Adrenal gland (tissue), 12 donors: ENCODE measurements around the gene ERVFRD-1. TPM values are rescaled to one million over a fixed set of nuclear protein-coding genes. Genes with fewer than 3 reads are reported as not detected.

Experiments
- DNase-seq, 7 donors: peaks; one replicate each; pipeline ENCODE4 v3.0.0-alpha.2; 2019 to 2020
- H3K27ac ChIP-seq, 5 donors: fragments of 200-600 bp; sonication (generic) in 4 of 5; 1 replicate in 3 of 5; 2 replicates in 2 of 5; pipeline versions ENCODE4 v1.5.1 to v1.8.0; 2016 to 2020; ENCODE audit warnings: mild to moderate bottlenecking in 1 of 5
- H3K27me3 ChIP-seq: fragments of 200-600 bp; 2 replicates; pipeline ENCODE4 v1.8.0; 2021
- H3K36me3 ChIP-seq, 2 donors: fragments of 200-600 bp; replicated peaks in 1 of 2; 1 replicate in 1 of 2; 2 replicates in 1 of 2; pipeline versions ENCODE4 v1.5.1 to v1.8.0; 2018 to 2022
- H3K4me1 ChIP-seq, 2 donors: fragments of 200-600 bp; replicated peaks in 1 of 2; 1 replicate in 1 of 2; 2 replicates in 1 of 2; pipeline versions ENCODE4 v1.5.1 to v1.8.0; 2018 to 2021
- H3K4me3 ChIP-seq, 4 donors: fragments of 200-600 bp; sonication (generic) in 3 of 4; one replicate each; pipeline ENCODE4 v1.5.1; 2016 to 2018
- H3K9me3 ChIP-seq, 3 donors: fragments of 200-600 bp; sonication (generic) in 1 of 3; replicated peaks in 1 of 3; 1 replicate in 2 of 3; 2 replicates in 1 of 3; pipeline versions ENCODE4 v1.5.1 to v1.8.0; 2016 to 2021
- POLR2A ChIP-seq, 2 donors: fragments of 450-650 bp; IDR thresholded peaks; one replicate each; pipeline ENCODE4 v1.6.1; 2017; ENCODE audit warnings: antibody characterized with exemption in 2 of 2, mild to moderate bottlenecking in 2 of 2, moderate library complexity in 1 of 2
- WGBS, 4 donors: extraction: QIAGEN DNeasy Blood & Tissue Kit in 2 of 4; methylation state at CpG; one replicate each; pipeline versions ENCODE4 v1.1.5 to v1.1.7; 2013 to 2017; 5-methylcytosine and 5-hydroxymethylcytosine counted together
- intact Hi-C, 2 donors: fragments of 100-400 bp; cut with DNase I; formaldehyde crosslinking; loops; one replicate each; pipeline versions ENCODE4 v1.14.1 to v1.15.0; 2022 to 2023
- polyA plus RNA-seq, 3 donors: library from polyadenylated mRNA; stranded (reverse); fragments of 200-250 nt in 2 of 3; fragments of 350-450 nt in 1 of 3; fragmentation: Illumina TruSeq in 1 of 3; extraction: RNeasy Lipid Tissue Mini Kit (QIAGEN cat#74804) in 1 of 3; gene quantifications; one replicate each; pipeline ENCODE4 v1.2.3, GENCODE V29; 2013 to 2014
- total RNA-seq, 9 donors: library from RNA; depleted of rRNA in 4 of 9; stranded (reverse); fragments of >200 nt in 4 of 9; fragments of 120-200 nt in 1 of 9; fragmentation: NEBNext Ultra II Directional in 1 of 9; extraction: Animal tissue kit (Norgen Biotek cat#: 25700) in 1 of 9; gene quantifications; one replicate each; pipeline versions ENCODE4 v1.1.0 to v1.2.4, GENCODE V29; 2013 to 2023
- TF ChIP-seq, protein P1 (sequence below), 6 experiments: fragments of 450-650 bp in 4 of 6; fragments of 200-600 bp in 2 of 6; sonication (generic) in 1 of 6; IDR thresholded peaks; 1 replicate in 5 of 6; 2 replicates in 1 of 6; pipeline versions ENCODE4 v1.5.1 to v1.8.0; 2016 to 2021; ENCODE audit warnings: antibody characterized with exemption in 6 of 6, mild to moderate bottlenecking in 2 of 6, moderate library complexity in 1 of 6
- donor health status: healthy with polysubstance abuse.
- donor health status: Bipolar disorder and iron deficiency.
- donor health status: DM: yes; HTN: yes; CAD: no.
- donor health status: DM: no; HTN: no; CAD: no.
- donor health status: DM: no; HTN: no; CAD: no.
- donor health status: DM: yes; HTN: yes; CAD: no.

ERVFRD-1 gene
- total and polyA plus RNA-seq, 12 donors, result 0.07 to 1.7 (median 0.75) TPM; not detected in 1

DNA sequence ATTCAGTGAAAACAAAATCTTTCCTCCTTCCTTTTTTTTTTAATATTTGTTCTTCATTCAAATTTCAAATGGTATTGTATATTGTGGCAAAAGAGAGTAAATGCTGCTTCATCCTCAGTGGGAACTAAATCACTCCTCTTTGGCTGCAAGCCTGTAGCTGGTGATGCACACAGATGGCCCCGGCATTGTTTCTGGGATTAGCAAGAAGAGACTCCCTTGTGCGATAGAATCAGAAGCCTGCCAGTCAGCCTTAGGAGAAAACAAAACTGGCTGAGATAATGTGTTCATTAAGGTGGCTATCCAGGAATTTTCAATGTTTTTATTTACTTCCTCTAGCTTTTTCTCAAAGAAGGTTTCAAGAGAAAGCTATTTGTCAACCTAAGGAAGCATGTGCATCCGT is 46.7 kb downstream of the ERVFRD-1 start:
- Histone ChIP-seq H3K36me3 (no peaks in the 10 kb centered on the region), H3K27me3 (no peaks in the 10 kb centered on the region), H3K27ac (no peak overlapping the region), H3K4me1 (no peaks in the 10 kb centered on the region), H3K4me3 (no peak overlapping the region), H3K9me3 (no peaks in the 10 kb centered on the region)
- WGBS, 4 donors, result 68 to 73% (median 70%) methylated on average over 3 of the region's 3 CpGs
- intact Hi-C loops, result loop anchor here (5.0 kb wide), 3 partner anchors 108 to 583 kb away; no protein-coding TSS in a partner anchor
- no peak for TF ChIP-seq POLR2A (IDR thresholded peaks at IDR 0.05)
- DNase-seq, result no peak

DNA sequence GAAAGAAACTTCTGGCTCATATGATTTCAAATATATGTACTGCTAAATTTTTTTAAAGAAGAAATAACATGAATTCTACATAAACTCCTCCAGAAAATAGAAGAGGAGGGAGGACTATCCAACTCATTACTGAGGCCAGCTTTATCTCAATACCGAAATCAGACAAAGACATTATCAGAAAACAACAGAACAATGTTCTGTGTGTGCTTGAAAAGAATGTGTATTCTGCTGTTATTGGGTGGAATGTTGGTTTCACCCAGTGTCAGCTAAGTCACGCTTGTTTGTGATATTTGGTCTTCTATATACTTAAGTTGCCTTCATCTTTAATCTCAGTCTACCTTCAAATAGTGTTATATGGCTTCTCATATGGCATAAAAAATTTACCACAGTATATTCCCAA is 48.8 kb downstream of the ERVFRD-1 start:
- Histone ChIP-seq H3K27me3 (no peaks in the 10 kb centered on the region), H3K27ac (no peak overlapping the region), H3K4me3 (no peak overlapping the region), H3K4me1 (no peaks in the 10 kb centered on the region), H3K9me3 (no peaks in the 10 kb centered on the region), H3K36me3 (no peaks in the 10 kb centered on the region)
- no peak for TF ChIP-seq POLR2A (IDR thresholded peaks at IDR 0.05)
- TF ChIP-seq, protein P1, sequence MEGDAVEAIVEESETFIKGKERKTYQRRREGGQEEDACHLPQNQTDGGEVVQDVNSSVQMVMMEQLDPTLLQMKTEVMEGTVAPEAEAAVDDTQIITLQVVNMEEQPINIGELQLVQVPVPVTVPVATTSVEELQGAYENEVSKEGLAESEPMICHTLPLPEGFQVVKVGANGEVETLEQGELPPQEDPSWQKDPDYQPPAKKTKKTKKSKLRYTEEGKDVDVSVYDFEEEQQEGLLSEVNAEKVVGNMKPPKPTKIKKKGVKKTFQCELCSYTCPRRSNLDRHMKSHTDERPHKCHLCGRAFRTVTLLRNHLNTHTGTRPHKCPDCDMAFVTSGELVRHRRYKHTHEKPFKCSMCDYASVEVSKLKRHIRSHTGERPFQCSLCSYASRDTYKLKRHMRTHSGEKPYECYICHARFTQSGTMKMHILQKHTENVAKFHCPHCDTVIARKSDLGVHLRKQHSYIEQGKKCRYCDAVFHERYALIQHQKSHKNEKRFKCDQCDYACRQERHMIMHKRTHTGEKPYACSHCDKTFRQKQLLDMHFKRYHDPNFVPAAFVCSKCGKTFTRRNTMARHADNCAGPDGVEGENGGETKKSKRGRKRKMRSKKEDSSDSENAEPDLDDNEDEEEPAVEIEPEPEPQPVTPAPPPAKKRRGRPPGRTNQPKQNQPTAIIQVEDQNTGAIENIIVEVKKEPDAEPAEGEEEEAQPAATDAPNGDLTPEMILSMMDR (IDR thresholded peaks at IDR 0.05), result no peak
- no peak for DNase-seq
- 77 to 88% (median 83%) methylated on average over 2 of the region's 2 CpGs for WGBS, 4 donors
- intact Hi-C loops, result no loop called here

DNA sequence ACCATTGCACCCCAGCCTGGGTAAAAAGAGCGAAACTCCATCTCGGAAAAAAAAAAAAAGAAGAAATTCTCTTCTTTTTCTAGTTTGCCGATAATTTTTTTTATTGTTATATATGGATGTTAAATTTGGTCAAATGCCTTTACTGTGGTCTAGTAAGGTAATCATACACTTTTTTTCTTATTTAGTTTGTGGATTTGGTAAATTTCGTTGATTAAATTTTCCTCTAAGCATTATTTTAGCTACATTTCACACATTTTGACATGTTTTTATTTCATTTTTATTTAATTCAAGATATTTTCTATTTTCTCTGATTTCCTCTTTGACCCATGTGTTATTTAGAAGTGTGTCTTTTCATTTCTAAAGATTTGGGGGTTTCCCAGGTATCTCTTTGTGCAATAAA is 49.4 kb downstream of the ERVFRD-1 start:
- 84 to 93% (median 90%) methylated on average over 4 of the region's 4 CpGs for WGBS, 4 donors
- TF ChIP-seq POLR2A (IDR thresholded peaks at IDR 0.05), result no peak
- TF ChIP-seq, protein P1 (IDR thresholded peaks at IDR 0.05), result no peak
- no peak for DNase-seq
- Histone ChIP-seq H3K4me1 (no peaks in the 10 kb centered on the region), H3K9me3 (no peaks in the 10 kb centered on the region), H3K4me3 (no peak overlapping the region), H3K27me3 (no peaks in the 10 kb centered on the region), H3K27ac (no peak overlapping the region), H3K36me3 (no peaks in the 10 kb centered on the region)
- intact Hi-C loops, result no loop called here

DNA sequence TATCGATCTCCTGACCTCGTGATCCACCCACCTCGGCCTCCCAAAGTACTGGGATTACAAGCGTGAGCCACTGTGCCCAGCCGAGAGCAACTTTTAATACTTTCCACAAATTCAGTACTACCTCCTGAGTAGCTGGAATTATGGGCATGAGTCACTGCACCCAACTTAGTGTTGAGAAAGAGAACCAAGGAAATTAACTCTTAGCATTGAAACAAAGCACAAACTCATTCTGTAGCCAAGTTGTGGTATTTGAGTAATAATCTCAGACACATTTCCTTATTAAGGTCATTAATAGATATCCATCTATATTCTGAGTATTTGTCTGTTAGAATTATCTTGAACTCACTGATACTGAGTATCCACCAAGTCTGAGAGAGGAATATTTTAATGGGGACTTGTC is 53.1 kb downstream of the ERVFRD-1 start:
- H3K9me3 ChIP-seq, result no peaks in the 10 kb centered on the region
- 87 to 93% (median 93%) methylated on average over 5 of the region's 5 CpGs for WGBS, 4 donors
- DNase-seq, result no peak

DNA sequence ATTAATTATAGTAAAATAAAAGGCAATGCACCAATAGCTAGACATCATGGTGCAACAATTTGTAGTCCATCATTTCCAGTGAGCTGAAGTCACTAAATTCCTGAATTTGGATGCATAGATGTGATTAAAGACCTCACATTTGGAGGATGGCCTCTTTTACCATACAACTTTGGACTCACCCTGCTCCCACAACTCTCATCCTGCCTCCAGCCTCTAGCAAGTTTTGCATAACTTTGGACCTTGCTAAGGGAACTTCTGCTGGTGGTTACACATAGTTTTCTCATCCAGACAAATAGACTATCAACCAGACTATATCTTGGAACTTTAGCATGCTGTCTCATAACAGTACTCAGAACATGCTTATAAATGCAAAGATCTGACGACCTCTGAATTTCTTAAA is 54.7 kb downstream of the ERVFRD-1 start:
- DNase-seq, result no peak
- no peak for TF ChIP-seq POLR2A (IDR thresholded peaks at IDR 0.05)
- intact Hi-C loops, result no loop called here

More for the DNA sequence above, 53.1 kb downstream of the ERVFRD-1 start:
- Histone ChIP-seq H3K27ac (no peak overlapping the region), H3K27me3 (no peaks in the 10 kb centered on the region), H3K4me1 (no peaks in the 10 kb centered on the region), H3K4me3 (no peak overlapping the region), H3K36me3 (no peaks in the 10 kb centered on the region)
- TF ChIP-seq, protein P1 (IDR thresholded peaks at IDR 0.05), result no peak
- no peak for TF ChIP-seq POLR2A (IDR thresholded peaks at IDR 0.05)
- intact Hi-C loops, result no loop called here

More for the DNA sequence above, 54.7 kb downstream of the ERVFRD-1 start:
- Histone ChIP-seq H3K4me3 (no peak overlapping the region), H3K9me3 (no peaks in the 10 kb centered on the region), H3K27me3 (no peaks in the 10 kb centered on the region), H3K36me3 (no peaks in the 10 kb centered on the region), H3K27ac (no peak overlapping the region), H3K4me1 (no peaks in the 10 kb centered on the region)
- WGBS, 4 donors, result 55 to 97% (median 77%) methylated on average over 1 of the region's 1 CpG
